ENCODE data around the gene WFIKKN2.

Gene WFIKKN2

GRCh38 chr17:50790618-50791017 lies 44.8 kb upstream of the WFIKKN2 start:
- ChIA-PET POLR2A (interaction anchor here (1.1 kb wide), 1 partner anchor 76 kb away, joined by 3 read pairs; the partner anchor contains the start of gene TOB1), CTCF (interaction anchor here (0.6 to 1.8 kb wide), 7 partner anchors 8 to 163 kb away, joined by 3 to 12 read pairs (median 4); no protein-coding TSS in a partner anchor)
- Histone ChIP-seq H3K9me3 (ENCODE audit: control insufficient read depth, insufficient read depth, low read depth, low read length) (no peaks in the 10 kb centered on the region), H3K4me1 (ENCODE audit: control insufficient read depth, insufficient read depth, low read length) (no peaks in the 10 kb centered on the region), H3K27ac (ENCODE audit: extremely low read depth, low read depth, low read length) (no peak overlapping the region), H3K36me3 (ENCODE audit: control insufficient read depth in 2 of 2, insufficient read depth in 1 of 2, low read length in 2 of 2) (no peaks in the 10 kb centered on the region), H3K4me3 (ENCODE audit: low read depth, low read length) (no peak overlapping the region)
- TF ChIP-seq ZNF692 (tag by site-specific recombination; IDR thresholded peaks at IDR 0.05) (no peak), ZNF701 (tag by site-specific recombination; IDR thresholded peaks at IDR 0.05) (no peak), ZNF624 (tag by site-specific recombination; IDR thresholded peaks at IDR 0.05) (no peak), ATF2 (tag by site-specific recombination; IDR thresholded peaks at IDR 0.05; ENCODE audit: low read depth) (no peak), TRIM28 (IDR thresholded peaks at IDR 0.05; ENCODE audit: borderline replicate concordance, low read length) (no peak), ZNF580 (tag by site-specific recombination; IDR thresholded peaks at IDR 0.05) (no peak), ZNF23 (tag by site-specific recombination; IDR thresholded peaks at IDR 0.05; ENCODE audit: borderline replicate concordance) (no peak), ZNF664 (tag by site-specific recombination; IDR thresholded peaks at IDR 0.05) (no peak), ZNF280D (tag by site-specific recombination; IDR thresholded peaks at IDR 0.05) (no peak), ZNF341 (tag by site-specific recombination; IDR thresholded peaks at IDR 0.05; ENCODE audit: low read depth) (no peak), ZNF670 (tag by site-specific recombination; IDR thresholded peaks at IDR 0.05; ENCODE audit: low read depth) (no peak)

DNA sequence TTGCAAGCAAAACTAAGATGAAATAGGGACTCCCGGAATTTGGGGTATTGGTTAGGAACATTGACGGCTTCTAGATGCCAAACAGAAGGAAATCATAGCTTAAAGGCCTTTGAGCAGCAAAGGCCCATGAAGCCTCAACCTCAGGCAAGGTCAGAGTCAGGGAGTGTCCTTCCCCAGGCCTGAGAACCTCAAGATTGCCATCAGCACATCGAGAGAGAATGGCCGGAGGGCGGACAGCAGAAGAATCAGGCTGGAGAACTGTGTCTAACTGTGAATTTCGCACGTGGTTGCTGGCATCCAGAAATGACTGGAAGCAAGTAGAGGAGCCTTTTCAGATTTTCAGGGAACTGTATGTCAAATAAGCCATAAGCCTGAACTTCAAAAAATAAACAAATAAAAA lies 43.3 kb upstream of the WFIKKN2 start:
- no peaks in the 10 kb centered on the region for H3K36me3 ChIP-seq (ENCODE audit: control insufficient read depth in 2 of 2, insufficient read depth in 1 of 2, low read length in 2 of 2)
- no peak overlapping the region for H3K4me3 ChIP-seq (ENCODE audit: low read depth, low read length)
- H3K27ac ChIP-seq (ENCODE audit: extremely low read depth, low read depth, low read length) = no peak overlapping the region
- no peaks in the 10 kb centered on the region for H3K9me3 ChIP-seq (ENCODE audit: control insufficient read depth, insufficient read depth, low read depth, low read length)
- POLR2A ChIA-PET = no interaction called here
- CTCF ChIA-PET = interaction anchor here (1.1 to 2.2 kb wide), 4 partner anchors 9 to 60 kb away, joined by 3 to 12 read pairs (median 6); no protein-coding TSS in a partner anchor
- no peaks in the 10 kb centered on the region for H3K4me1 ChIP-seq (ENCODE audit: control insufficient read depth, insufficient read depth, low read length)
- TF ChIP-seq BCL11B (tag by site-specific recombination; IDR thresholded peaks at IDR 0.05; ENCODE audit: low read depth) = no peak
- TF ChIP-seq ZNF302 (tag by site-specific recombination; IDR thresholded peaks at IDR 0.05; ENCODE audit: low read depth) = no peak
- TF ChIP-seq ZNF555 (tag by site-specific recombination; conservative IDR thresholded peaks at IDR 0.05) = no peak
- no peak for TF ChIP-seq ZNF23 (tag by site-specific recombination; IDR thresholded peaks at IDR 0.05; ENCODE audit: borderline replicate concordance)
- no peak for TF ChIP-seq ZNF624 (tag by site-specific recombination; IDR thresholded peaks at IDR 0.05)
- no peak for TF ChIP-seq ZNF18 (tag by site-specific recombination; IDR thresholded peaks at IDR 0.05)
- TF ChIP-seq SCRT2 (tag by site-specific recombination; IDR thresholded peaks at IDR 0.05) = no peak
- no peak for TF ChIP-seq ZBTB7A (tag by site-specific recombination; IDR thresholded peaks at IDR 0.05; ENCODE audit: low read depth)
- TF ChIP-seq ZNF530 (tag by site-specific recombination; IDR thresholded peaks at IDR 0.05; ENCODE audit: low read depth) = no peak
- no peak for TF ChIP-seq ZNF24 (tag by site-specific recombination; IDR thresholded peaks at IDR 0.05)
- TF ChIP-seq ZNF202 (tag by site-specific recombination; IDR thresholded peaks at IDR 0.05; ENCODE audit: borderline replicate concordance) = no peak
- TF ChIP-seq ZNF510 (tag by site-specific recombination; IDR thresholded peaks at IDR 0.05; ENCODE audit: insufficient replicate concordance) = no peak
- TF ChIP-seq GLI2 (tag by site-specific recombination; IDR thresholded peaks at IDR 0.05; ENCODE audit: borderline replicate concordance, low read depth) = no peak
- TF ChIP-seq, protein P1, sequence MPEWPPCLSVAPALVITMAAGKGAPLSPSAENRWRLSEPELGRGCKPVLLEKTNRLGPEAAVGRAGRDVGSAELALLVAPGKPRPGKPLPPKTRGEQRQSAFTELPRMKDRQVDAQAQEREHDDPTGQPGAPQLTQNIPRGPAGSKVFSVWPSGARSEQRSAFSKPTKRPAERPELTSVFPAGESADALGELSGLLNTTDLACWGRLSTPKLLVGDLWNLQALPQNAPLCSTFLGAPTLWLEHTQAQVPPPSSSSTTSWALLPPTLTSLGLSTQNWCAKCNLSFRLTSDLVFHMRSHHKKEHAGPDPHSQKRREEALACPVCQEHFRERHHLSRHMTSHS (tag by site-specific recombination; IDR thresholded peaks at IDR 0.05) = no peak
- no peak for TF ChIP-seq ZNF114 (tag by site-specific recombination; IDR thresholded peaks at IDR 0.05)
- TF ChIP-seq ZNF223 (tag by site-specific recombination; IDR thresholded peaks at IDR 0.05) = no peak

Measured in HEK293 (cell line).